NCI-H128 (cell line): ENCODE measurements around the gene ARRDC5.
"Not testable (repeated sequence)": the region's sequence is repeated elsewhere in the genome, so short reads cannot be mapped to it uniquely, and the experiment has no call there.

ENCODE experiments used
- DNase-seq: peaks from one replicate; lab custom pipeline; 2025; ENCODE audit not compliant: unreplicated experiment; lab: John Stamatoyannopoulos, UW

Gene ARRDC5

DNA sequence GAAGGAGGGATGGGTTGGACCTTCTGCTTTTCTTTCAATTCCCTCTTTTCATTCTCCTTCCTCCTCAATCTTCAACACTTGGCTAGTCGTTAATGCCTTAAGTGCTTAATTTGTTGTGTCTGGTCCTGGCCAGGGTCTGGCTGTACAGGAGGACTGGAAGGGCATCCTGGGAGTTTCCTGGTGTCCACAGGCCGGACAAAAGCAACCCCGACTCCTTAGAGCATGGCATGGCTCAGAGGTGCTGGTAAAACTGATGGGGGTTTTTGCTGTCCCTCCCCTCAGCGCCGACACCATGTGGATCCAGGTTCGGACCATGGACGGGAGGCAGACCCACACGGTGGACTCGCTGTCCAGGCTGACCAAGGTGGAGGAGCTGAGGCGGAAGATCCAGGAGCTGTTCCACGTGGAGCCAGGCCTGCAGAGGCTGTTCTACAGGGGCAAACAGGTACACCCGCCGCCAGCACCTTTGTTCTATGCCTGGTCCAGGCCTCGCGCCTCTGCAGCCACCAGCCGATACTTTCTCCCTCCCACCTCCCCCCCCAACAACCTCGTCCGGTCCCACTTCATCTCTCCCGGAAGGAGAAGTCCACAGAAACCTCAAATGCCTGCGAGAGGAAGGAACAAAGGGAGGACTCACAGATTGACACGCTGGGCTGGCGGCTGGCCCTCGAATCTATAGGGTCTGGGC, 8.0 kb upstream of the ARRDC5 start:
- no peak for DNase-seq

DNA sequence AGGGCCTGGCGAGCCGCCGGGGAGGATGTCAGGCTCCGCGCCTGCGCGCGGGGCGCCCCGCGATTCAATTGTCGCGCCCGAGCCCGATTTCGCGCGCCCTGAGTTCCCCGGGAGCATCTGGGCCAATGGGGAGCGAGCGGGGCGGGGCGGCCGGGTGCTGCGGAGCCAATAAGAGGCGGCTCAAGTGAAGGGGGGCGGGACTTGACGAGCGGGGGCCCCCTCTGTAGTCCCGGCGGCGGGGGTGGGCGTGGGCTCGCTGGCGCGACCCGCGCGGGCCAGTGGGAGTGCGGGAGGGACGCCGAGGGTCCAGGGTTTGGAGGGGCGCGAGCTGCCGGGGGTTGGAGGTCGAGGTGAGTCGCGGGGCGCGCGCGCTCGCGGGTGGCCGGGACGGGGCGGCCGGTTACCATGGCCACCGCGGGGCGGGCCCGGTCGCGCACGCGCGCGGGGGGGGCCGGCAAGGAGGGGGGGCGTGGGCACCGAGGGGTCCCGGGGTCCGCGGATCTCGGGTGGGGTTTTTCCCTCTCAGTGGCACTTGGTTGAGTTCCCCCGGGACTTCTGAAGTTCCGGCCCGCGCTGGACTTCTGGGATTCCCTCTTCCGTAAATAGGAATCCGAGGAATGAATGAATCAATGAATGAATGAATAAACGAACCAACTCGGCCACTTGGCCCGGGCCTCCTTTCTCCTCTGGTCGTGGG, 7.3 kb upstream of the ARRDC5 start:
- peak; percentile 86 for DNase-seq

DNA sequence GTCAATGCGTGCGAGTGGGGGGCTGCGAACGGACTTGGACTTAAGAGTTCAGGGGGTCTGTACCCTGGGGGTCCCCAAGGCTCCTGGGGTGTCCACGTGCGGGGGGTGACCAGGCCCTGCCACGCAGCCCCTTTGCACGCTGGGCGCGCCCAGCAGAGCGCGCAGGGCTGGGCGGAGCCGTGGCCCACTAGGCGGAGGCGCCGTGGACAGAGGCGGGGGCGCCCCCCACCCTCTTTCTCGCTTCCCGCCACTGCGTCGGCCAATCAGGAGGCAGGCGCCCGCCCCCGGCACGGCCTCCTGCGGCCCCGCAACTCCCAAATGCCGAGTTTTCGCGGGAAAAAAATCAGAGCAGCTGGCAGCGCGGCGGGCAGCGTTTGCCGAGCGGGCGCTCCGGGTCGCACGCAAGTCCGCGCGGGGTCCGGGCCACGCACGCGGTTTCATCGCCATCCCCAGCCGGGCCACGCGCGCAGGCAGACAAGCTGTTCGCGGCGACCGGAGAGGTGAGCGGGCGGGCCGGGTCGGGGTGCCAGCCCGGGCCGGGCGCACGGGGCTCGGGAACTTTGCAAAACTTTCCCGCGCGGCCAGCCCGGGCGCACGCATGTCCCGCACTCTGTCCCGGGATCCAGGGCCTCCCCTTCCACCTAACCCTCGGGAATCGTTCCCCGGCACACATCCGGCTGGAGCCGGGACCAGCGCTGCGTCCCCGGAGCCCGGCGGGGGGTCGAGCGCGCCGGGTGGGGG, 6.6 kb upstream of the ARRDC5 start, which contains the start of gene UHRF1:
Gene UHRF1, plus strand, starts transcription at position 346 of the 741 bp plus-strand sequence. CDS start 1,385 bp downstream, outside the sequence.
- no peak for DNase-seq

DNA sequence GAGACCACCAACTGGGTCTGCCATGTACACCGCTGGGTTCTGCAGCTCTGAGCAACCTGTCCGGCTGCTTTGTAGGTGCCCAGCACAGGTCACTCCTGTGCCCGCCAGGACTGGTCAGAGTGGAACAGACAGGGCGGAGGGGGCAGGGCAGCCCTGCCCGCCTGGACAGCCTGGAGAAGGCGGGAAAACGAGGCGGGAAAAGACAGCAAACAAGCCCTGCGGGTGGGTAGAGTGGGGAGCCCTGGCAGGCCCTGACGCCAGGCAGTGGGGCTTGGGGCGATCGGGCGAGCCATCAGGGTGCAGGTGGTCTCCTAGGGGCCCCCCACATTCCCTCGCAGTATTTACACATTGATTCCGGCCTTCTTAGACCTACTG, 6.1 kb upstream of the ARRDC5 start:
- DNase-seq = no peak

DNA sequence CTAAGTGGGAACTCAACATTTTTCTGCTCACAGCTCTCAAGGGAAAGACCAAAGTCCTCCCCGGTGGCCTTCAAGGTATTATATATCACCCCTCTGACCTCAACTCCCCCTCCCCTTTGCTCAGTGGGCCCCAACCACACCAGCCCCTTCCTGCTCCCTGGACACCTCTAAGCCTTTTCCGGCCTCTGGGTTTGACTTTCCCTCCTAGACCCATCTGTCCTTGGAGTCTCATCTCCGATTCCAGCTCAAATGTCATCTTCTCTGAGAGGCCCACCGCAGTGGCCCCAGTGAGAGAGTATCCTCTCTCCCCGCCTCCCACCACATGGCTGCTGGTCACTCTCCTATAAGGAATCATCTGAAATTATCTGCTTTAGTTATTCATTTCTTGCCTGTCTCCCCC, 5.7 kb upstream of the ARRDC5 start:
- DNase-seq = no peak

DNA sequence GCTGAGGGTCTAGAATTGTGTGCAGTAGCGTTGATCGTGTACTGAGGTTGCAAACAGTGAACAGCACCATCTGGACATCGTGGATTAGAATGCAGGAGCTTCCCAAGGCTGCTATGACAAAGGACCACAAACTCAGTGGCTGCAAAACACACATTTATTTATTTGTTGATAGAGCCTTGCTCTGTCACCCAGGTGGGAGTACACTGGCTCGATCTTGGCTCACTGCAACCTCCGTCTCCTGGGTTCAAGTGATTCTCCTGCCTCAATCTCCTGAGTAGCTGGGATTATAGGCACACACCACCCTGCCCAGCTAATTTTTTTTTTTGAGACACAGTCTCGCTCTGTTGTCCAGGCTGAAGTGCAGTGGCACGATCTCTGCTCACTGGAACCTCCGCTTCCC, 4.3 kb upstream of the ARRDC5 start:
- no peak for DNase-seq

DNA sequence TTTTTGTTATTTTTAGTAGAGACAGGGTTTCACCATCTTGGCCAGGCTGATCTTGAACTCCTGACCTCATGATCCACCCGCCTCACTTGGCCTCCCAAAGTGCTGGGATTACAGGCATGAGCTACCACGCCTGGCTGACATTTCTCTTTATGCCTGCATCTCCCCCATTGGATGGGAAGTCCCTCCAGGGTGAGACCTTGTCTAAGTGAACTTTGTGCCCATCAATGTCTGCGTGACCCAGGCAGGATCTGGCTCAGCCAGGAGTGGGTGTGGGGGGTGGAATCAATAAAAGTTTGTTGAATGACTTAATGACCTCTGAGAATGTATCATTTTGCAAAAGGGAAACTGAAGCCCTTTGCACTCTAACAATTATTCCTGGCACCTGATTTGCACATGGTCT, 1.8 kb upstream of the ARRDC5 start:
- no peak for DNase-seq

DNA sequence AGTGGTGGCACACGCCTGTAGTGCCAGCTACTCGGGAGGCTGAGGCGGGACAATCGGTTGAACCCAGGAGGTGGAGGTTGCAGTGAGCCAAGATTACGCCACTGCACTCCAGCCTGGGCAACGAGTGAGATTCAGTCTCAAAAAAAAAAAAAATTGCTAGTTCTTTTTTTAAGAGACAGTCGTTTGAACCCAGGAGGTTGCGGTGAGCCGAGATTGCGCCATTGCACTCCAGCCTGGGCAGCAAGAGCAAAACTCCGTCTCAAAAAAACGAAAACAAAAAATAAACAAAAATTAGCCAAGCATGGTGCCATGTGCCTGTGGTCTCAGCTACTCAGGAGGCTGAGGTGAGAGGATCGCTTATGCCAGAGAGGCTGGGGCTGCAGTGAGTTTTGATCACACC, 1.8 kb downstream of the ARRDC5 start:
- not testable (repeated sequence) for DNase-seq

DNA sequence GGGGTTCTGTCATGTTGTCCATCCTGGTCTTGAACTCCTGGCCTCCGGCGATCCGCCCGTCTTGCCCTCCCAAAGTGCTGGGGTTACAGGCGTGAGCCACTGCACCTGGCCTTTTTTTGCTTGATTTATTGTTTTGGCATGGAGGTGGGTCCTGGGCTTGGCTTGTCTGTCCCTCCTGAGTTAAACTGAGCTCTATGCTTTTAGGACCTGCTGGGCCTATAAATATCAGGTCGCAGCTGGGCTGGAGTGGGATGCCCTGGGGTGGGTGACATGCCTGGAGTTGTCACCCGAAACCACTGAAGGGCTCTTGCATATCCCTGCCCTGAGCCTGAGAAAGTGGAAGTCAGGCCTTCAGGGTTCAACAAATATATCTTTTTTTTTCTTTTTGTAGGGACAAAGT, 5.5 kb downstream of the ARRDC5 start:
- DNase-seq = no peak

DNA sequence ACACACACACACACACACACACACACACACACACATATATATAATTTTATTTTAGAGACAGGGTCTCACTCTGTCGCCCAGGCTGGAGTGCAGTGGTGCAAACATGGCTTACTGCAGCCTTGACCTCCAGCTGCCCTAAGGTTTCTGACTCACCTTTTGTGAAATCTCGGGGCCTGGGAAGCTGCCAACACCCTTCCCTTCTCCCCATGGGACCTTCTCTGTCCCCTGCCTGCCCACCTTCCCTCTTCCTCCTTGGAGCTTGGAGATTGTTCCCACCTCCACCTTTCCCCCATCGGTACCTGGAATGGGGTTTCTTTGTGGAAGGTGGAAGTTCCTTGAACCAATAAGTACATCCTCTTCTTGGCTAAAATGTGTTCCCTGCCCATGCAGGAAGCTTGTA, 6.3 kb downstream of the ARRDC5 start:
- DNase-seq = no peak

DNA sequence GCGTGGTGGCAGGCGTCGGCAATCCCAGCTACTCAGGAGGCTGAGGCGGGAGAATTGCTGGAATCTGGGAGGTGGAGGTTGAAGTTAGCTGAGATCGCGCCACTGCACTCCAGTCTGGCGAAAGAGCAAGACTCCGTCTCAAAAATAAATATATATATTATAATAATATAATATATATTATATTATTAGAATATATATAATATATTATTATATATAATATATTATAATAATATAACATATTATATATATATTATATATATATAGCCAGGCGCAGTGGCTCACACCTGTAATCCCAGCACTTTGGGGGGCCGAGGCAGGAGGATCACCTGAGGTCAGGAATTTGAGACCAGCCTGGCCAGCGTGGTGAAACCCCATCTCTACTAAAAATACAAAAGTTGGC, 9.7 kb downstream of the ARRDC5 start:
- DNase-seq = not testable (repeated sequence)

DNA sequence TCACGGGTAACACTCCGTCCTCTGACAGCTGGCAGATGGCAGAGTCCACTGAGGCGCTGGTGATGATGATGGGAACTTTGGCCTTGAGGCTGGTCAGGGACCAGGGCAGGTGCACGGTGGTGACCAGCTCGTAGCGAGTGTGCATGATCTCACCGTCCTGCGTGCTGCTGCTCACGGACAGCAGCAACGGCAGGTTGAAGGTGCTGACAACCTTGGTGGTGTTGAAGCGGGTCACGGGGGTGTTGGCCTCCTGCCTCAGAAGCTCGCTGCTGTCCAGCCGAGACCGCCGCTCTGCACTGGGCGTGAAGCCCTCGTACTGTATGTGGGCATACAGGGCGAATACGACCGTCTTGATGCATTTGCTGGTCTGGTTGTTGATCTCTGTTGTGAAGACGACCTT, 11.6 kb downstream of the ARRDC5 start:
- no peak for DNase-seq

DNA sequence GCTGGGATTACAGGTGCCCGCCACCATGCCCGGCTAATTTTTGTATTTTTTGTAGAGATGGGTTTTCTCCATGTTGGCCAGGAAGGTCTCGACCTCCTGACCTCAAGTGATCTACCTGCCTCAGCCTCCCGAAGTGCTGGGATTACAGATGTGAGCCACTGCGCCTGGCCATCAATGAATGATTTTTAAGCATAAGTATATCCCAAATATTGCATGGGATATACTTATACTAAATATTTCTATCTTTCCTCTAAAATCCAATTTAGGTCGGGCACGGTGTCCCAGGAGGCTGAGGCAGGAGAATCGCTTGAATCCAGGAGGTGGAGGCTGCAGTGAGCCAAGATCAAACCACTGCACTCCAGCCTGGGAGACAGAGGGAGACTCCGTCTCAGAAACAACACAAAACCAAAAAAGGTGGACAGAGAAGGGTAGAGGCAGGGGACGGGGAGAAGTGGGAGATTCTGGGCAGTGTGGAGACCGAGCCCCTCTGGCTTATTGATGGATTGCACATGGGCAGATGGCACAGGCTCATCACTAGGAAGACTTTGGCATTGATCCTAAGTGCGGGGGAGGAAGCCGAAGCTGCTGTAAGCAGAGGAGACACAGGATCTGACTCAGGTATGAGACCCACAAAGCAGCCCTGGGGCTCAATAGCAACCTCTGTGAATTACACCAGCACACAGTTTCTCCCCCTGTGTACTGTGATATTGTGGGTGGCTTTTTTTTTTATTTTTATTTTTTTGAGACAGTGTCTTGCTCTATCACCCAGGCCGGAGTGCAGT, 13.5 kb downstream of the ARRDC5 start:
- no peak for DNase-seq

DNA sequence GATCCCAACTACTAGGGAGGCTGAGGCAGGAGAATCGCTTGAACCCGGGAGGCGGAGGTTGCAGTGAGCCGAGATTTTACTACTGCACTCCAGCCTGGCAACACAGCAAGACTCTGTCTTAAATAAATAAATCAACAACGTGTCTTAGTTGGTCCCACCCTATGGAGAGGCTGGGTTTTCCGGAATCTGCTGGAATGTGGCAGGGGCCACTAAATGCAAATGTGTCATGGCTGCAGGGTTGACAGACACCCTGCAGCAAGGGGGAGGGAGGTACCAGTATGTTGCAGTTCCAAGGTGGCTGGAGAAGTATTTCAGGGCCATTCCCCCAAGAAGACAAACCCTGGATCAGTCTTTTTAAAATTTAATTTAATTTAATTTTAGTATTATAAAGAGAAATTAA, 14.9 kb downstream of the ARRDC5 start:
- not testable (repeated sequence) for DNase-seq

DNA sequence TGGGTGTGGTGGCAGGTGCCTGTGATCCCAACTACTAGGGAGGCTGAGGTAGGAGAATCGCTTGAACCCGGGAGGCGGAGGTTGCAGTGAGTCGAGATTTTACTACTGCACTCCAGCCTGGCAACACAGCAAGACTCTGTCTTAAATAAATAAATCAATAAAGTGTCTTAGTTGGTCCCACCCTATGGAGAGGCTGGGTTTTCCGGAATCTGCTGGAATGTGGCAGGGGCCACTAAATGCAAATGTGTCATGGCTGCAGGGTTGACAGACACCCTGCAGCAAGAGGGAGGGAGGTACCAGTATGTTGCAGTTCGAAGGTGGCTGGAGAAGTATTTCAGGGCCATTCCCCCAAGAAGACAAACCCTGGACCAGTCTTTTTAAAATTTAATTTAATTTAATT, 17.7 kb downstream of the ARRDC5 start:
- DNase-seq = not testable (repeated sequence)

DNA sequence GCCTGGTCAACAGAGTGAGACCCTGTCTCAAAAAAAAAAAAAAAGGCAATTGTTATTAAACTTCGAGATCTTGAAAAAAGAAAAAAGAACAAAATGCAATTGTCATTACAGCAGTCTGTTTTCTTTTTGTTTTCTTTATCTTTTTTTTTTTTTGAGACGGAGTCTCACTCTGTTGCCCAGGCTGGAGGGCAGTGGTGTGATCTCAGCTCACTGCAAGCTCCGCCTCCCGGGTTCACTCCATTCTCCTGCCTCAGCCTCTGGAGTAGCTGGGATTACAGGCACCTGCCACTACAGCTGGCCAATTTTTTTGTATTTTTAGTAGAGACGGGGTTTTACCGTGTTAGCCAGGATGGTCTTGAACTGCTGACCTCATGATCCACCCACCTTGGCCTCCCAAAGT, 19.8 kb downstream of the ARRDC5 start:
- not testable (repeated sequence) for DNase-seq

DNA sequence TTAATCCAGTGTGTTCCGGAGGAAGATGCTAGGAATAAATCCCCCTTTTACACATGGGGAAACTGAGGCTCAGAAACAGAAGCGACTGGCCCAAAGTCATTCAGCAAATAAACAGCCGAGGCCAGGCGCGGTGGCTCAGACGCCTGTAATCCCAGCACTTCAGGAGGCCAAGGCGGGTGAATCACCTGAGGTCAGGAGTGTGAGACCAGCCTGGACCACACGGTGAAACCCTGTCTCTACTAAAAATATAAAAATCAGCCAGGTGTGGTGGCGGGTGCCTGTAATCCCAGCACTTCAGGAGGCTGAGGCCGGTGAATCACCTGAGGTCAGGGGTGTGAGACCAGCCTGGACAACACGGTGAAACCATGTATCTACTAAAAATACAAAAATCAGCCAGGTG, 23.7 kb downstream of the ARRDC5 start:
- DNase-seq = no peak

DNA sequence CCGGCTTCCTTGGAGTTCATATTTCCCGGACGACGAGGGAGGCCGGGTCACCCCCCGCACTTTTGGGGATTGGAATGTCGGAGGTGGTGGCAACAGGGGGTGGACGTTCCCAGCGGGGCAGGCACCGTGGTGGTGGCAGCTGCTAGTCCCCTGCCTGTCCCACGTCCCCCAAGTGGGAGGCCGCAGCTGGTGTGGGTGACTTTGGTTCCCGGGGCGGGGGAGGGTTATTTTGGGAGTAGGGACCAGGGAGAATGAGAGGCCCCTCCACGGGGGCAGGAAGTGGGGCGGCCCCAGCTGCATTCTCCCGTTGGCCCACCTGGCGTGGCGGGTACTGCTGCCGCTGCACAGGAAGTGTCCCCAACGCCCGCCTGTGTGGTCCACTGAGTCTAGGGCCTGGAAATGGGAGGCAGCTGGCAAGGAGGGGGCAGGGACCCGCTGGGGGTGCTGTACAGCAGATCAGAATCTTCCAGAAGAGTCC, 24.2 kb downstream of the ARRDC5 start:
- DNase-seq = no peak

DNA sequence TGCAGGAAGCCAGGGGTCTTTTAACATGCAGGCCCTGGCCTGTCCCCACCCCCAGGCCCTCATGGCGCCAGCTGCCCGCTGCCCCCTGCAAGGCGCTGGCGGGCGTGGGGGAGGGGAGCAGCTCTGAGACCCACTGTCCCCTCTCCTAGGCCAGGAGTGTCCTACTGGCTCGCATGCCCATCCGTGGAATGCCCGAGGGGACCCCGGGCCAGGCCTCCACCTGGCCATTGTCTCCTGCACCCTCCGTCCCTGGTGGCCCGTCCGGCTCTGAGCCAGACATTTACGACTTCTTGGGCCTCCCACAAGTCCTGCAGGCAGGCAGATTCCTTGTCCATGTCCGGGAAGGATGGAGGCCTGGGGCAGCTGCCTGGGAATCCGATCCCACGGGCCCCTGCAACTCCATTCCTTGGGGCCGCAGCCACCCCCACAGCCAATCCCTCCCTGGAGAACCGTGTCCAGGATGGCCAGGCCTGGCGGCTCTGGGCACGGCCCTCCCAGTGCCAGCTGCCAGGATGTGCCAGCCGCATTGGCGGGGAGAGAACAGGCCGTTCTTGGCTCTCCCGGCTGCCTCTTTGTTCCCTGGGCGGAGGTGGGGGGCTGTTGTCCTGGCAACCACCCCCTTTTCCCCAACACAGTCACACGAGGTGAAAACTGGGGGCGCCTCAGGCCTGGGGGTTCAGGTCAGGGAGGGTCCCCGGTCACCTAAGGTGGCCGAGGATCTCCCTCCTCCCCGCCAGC, 24.8 kb downstream of the ARRDC5 start:
- DNase-seq = no peak

DNA sequence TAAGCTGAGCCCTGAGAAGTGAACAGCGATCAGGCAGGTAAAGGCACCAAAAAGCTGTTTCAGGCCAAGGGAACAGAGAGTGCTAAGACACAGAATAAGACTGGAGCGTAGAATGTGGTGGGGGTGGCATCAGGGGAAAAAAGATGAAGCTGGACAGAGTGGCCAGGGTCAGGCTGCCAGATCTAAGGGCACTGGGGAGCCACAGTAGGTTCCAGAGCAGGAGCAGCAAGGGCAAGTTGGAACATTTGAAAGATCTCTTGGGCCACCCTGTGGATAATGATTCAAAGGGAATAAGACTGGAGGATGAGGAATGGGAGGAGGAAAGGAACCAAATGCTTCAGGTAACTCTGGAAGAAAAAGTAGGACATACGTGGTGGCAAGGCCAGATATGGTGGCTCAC, 28.8 kb downstream of the ARRDC5 start:
- no peak for DNase-seq
